ENCODE results near the gene PIWIL4.

PIWIL4 gene

GRCh38 chr11:94537031-94537600, 30.1 kb upstream of the PIWIL4 start:
- peak; percentile 78 for DNase-seq (ENCODE audit: low read depth)
- no peak for TF ChIP-seq CTCF (conservative IDR thresholded peaks at IDR 0.05; ENCODE audit: low read length)
- no peak overlapping the region for H3K4me3 ChIP-seq (ENCODE audit: low read length)

GRCh38 chr11:94539420-94539819, 27.7 kb upstream of the PIWIL4 start:
- TF ChIP-seq CTCF (conservative IDR thresholded peaks at IDR 0.05; ENCODE audit: low read length): no peak
- no peak overlapping the region for H3K4me3 ChIP-seq (ENCODE audit: low read length)
- DNase-seq (ENCODE audit: low read depth): no peak

DNA sequence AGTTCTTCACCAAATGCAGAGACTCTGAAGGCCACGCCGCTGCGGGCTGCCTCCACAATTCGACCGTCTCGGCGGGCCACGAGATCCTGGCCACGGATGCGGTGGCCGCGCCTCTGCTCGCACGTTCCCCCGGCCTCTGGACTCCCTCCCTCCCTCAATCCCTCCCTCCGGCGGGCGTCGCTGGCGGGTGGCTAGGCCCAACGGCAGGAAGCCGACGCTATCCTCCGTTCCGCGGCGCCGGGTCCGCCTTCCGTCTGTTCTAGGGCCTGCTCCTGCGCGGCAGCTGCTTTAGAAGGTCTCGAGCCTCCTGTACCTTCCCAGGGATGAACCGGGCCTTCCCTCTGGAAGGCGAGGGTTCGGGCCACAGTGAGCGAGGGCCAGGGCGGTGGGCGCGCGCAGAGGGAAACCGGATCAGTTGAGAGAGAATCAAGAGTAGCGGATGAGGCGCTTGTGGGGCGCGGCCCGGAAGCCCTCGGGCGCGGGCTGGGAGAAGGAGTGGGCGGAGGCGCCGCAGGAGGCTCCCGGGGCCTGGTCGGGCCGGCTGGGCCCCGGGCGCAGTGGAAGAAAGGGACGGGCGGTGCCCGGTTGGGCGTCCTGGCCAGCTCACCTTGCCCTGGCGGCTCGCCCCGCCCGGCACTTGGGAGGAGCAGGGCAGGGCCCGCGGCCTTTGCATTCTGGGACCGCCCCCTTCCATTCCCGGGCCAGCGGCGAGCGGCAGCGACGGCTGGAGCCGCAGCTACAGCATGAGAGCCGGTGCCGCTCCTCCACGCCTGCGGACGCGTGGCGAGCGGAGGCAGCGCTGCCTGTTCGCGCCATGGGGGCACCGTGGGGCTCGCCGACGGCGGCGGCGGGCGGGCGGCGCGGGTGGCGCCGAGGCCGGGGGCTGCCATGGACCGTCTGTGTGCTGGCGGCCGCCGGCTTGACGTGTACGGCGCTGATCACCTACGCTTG, 23.2 kb upstream of the PIWIL4 start, which contains the start of gene FUT4:
Gene FUT4 (plus strand): TSS at position 227 of the 951 bp plus-strand sequence. CDS start 213 bp downstream, at position 440.
- H3K4me3 ChIP-seq (ENCODE audit: low read length): peak within 1 kb of the TSS; percentile 67
- TF ChIP-seq CTCF (conservative IDR thresholded peaks at IDR 0.05; ENCODE audit: low read length): no peak; the same call in 1 of the 2 replicates
- peak; percentile 85 for DNase-seq (ENCODE audit: low read depth)

GRCh38 chr11:94544646-94545263, 22.4 kb upstream of the PIWIL4 start:
- H3K4me3 ChIP-seq (ENCODE audit: low read length): peak overlapping the region; percentile 67
- DNase-seq (ENCODE audit: low read depth): no peak
- no peak for TF ChIP-seq CTCF (conservative IDR thresholded peaks at IDR 0.05; ENCODE audit: low read length)

GRCh38 chr11:94545264-94546161, 21.7 kb upstream of the PIWIL4 start:
- peak; percentile 40 for DNase-seq (ENCODE audit: low read depth)
- peak overlapping the region; percentile 67 for H3K4me3 ChIP-seq (ENCODE audit: low read length)
- TF ChIP-seq CTCF (conservative IDR thresholded peaks at IDR 0.05; ENCODE audit: low read length): no peak

DNA sequence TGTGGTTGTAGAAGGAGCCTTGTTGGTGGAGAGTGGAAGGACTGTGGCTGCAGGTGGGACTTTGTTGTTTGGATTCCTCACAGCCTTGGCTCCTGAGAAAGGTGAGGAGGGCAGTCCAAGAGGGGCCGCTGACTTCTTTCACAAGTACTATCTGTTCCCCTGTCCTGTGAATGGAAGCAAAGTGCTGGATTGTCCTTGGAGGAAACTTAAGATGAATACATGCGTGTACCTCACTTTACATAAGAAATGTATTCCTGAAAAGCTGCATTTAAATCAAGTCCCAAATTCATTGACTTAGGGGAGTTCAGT, 21.1 kb upstream of the PIWIL4 start:
- no peak for TF ChIP-seq CTCF (conservative IDR thresholded peaks at IDR 0.05; ENCODE audit: low read length)
- no peak for DNase-seq (ENCODE audit: low read depth)
- H3K4me3 ChIP-seq (ENCODE audit: low read length): peak overlapping the region; percentile 67

All from AG10803 (cell line).